SW 1271 (cell line): ENCODE measurements around the gene GPD1L.
"Not testable (repeated sequence)": the region's sequence is repeated elsewhere in the genome, so short reads cannot be mapped to it uniquely, and the experiment has no call there.

Experiments used
- DNase-seq, 2 experiments: peaks; one replicate each; lab custom pipeline; 2025; lab: John Stamatoyannopoulos, UW

GPD1L gene

DNA sequence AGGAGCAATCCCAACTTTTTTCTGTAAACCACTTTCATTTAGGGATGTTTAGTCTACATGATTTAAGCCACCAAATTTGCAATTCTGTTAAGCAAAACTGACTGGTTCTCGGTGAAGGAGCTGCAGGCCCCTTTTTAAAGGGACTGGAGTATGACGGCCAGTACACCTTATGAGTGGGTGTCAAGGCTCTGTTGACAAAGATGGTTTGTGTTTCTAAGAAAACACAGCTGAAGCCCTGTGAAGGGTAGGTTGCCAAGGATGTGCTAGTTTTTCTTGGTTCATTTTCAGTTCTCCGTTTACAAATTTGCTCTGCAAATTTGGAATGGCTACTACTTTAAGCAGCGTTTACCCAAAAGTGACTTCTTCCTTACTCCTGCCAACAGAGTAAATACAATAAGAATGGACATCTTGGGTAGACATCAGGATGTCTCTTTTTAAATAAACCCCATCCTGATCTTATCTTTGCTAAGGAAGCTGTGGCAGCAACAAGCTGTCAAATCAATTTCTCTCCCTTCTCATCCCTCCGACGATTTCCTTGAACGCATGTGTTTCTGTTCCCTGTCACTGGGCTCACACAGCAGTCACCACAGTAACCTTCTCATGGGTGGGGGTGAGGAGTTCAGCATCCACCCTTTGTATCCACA lies 73.8 kb downstream of the GPD1L start:
- DNase-seq, result no peak

DNA sequence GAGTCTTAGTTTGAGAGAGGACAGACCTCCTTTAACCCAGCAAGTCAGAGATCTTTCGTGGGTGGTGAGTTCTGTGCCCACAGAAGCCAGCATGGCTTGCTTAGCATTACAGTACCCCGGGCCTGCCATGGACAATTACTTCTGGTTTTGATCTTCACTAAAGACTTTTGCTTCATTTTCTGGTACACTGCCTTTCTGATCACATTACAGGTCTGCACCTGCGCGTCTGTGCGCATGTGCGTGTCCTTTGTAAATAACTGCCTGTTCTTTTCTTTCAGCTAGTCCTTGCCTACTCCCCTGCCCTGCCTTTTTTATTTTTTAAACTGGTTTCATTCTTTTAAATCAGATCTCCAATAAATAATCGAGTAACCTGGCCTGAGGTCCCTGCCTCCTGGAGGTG lies 74.9 kb downstream of the GPD1L start:
- no peak for DNase-seq

DNA sequence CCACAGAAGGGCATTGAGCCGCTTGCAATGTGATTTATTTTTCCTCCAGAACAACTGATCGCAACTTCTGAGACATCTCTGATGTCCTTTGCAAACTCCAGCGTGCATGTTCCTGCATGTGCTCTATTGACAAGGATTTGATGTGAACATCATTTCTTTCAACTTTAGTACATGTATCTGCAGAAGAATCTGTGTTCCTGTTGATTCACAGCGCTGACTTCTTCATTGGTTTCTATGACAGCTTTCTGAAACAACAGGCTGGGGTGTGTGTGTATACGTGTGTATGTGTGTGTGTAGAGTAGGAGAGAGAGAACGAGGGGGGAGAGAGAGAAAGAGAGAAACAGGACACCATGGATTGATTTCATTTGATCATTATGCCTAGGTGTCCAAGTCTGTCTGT lies 75.4 kb downstream of the GPD1L start:
- no peak for DNase-seq

DNA sequence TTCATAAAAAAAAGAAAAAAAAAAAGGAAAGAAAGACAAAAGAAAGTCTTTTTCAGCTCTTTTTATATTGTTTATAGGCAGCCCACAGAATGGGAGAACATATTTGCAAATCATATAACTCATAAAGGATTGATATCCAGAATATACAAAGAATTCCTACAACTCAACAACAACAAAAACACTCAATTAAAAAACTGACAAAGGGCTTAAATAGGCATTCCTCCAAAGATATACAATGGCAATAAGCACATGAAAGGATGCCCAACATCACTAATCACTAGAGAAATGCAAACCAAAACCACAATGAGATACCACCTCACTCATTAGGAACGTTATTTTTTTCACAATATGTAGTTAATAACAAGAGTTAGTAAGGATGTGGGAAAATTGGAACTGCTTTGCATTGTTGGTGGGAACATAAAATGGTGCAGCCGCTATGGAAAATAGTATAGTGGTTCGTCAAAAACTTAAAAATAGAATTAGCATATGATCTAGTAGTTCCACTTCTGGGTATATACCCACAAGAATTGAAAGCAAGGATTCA lies 77.8 kb downstream of the GPD1L start:
- DNase-seq, result no peak

DNA sequence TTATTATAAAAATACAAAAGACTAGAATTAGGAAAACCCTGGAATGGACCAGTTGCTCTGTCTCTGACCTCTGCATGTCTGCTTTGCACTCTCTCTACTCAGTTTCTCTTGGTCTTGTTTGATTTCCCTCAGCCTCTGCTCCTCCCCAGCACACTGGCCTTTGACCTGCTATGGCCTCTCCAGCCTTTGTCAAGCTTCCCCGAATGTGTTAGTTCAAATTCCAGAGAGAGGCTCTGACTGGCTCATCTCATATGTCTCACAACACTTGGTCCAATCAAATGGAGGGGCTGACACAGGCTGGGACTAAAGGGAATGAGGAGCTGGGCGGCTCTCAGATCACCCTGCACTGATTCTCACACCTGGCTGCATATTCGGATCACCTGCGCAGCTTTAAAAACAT lies 79.7 kb downstream of the GPD1L start:
- no peak for DNase-seq

DNA sequence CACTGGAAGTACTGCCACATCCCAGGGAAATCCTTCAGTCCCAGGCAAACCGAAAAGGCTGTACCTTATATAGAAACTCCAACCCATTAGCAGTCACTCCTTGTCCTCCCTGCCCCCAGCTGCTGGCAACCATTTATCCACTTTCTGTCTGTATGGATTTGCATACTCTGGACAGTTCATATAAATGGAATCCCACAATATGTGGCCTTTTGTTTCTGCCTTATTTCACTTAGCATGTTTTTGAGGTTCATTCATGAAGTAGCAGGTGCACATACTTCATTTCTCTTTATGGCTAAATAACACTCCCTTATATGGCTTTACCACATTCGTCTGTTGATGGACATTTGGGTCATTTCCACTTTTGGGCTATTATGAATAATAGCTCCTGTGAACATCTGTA lies 80.5 kb downstream of the GPD1L start:
- DNase-seq, result no peak

DNA sequence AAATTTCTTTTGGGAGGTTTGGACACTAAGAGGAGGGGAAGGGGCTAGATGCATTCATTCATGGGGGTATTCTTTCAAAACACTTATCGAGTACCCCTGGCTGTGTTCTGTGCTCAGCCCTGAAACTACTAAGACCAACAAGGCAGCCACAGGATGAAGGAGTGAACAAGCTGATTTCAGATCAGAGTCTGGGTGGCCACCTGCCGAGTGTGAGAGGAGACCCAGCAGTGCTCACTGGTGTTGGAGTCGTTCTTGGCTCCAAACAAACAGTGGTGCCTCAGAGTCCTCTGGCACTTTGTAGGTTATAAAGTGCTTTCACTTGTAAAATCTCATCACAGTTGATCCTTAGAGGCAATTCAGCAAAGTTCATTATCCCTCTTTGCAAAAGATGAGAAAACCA lies 83.3 kb downstream of the GPD1L start:
- DNase-seq, result no peak

DNA sequence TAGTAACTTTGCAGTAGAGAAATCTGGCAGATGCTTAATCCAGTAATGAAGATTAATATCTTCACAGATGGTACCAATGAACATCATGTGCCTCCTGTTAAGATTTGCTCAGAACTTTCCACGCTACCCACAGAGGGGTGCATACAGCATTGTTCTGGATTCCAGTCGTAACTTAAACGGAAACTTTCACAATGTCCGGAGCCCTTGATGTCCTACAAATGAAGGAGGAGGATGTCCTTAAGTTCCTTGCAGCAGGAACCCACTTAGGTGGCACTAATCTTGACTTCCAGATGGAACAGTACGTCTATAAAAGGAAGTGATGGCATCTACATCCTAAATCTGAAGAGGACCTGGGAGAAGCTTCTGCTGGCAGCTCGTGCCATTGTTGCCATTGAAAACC lies 84.1 kb downstream of the GPD1L start:
- not testable (repeated sequence) for DNase-seq

DNA sequence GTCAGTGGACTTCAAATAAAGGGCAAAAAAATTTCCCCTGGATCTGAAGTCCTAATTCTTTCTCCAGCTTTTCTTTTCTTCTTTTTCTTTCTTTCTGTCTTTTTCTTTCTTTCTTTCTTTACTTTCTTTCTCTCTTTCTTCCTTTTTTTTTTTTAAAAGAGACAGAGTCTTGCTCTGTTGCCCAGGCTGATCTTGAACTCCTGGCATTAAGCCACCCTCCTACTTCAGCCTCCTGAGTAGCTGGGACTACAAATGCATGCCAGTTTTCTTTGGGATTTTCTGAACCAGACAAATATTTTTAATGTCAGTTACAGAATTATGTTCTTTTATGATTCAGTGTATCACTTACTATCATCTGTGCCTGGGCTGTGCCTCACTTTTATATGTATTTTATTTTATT lies 86.7 kb downstream of the GPD1L start:
- DNase-seq, result no peak

DNA sequence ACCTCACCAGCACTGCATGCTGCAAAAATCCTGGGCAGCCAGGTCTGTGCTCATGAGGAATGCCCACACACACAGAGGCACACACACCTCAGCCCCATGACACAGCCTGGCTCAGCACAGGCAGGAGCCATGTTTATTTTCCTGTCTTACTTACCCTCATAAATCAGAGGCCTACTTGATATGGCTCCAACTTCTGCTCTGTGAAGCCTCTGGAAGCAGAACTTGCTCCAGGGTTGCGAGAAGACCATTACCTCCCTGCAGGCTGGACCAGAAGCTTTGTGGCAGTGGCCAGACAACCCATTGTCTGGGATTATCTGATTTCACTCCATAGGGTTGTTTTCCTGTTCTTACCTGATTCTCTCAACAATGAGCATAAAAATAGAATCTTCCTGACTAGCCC lies 88.2 kb downstream of the GPD1L start:
- DNase-seq, result no peak

DNA sequence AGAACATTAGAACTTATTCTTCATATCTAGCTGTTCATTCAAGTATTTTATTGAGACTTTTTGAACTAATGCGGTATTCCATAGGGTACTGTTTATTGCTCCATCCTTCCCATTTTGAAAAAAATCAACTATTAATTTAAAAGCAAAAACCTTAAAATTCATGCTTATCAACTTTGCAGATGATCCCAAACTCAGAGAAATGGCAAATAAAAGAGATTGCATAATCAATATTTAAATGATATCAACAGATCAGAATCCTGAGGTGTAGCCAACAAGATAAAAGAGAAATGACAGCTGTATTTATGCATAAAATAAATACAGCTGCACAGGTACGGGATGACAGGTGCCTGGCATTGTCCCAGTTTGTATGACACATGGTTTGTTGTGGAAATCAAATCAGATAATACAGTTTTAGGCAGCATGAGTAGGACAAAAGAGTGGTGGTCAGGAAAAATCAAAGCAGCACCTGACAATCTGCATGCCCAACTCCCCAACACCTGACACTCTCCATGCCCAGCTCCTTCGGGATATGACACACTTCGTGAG lies 89.6 kb downstream of the GPD1L start:
- DNase-seq, result no peak

DNA sequence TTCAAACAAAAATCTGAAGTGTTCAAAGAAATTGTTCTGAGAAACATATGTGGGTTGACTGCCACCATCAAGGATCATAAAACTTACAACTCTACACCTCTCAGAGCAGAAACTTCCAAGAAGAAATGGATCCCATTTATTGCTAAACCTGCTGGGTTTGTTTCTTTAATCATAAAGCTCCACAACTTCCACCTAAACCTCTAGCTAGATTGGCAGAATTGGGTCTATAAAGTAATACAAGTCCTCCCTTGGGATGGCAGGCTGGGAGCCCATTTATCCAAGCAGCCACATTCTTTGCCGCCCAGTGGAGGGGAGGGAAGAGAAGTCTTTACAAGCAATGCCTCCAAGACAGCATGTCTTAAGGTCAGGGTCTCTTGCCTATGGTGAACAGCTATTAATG lies 91.6 kb downstream of the GPD1L start:
- no peak for DNase-seq

DNA sequence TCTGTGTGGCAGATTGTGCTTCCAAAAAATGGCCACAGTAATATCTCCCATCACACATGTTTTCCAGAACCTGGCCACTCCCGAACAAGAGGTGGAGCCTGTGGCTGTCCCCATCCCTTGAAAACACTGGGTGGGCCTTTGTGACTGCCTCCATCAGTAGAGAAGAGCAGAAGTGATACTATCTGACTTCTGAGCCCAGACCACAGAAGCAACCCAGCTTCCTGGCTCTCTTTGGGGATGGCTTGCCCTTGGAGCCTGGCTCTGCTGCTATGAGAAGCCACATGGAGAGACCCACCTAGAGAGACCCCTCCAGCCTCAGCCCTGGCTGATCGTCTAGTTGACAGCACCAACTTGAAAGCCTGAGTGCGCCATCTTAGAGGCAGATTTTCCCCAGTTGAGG lies 92.3 kb downstream of the GPD1L start:
- DNase-seq, result no peak

DNA sequence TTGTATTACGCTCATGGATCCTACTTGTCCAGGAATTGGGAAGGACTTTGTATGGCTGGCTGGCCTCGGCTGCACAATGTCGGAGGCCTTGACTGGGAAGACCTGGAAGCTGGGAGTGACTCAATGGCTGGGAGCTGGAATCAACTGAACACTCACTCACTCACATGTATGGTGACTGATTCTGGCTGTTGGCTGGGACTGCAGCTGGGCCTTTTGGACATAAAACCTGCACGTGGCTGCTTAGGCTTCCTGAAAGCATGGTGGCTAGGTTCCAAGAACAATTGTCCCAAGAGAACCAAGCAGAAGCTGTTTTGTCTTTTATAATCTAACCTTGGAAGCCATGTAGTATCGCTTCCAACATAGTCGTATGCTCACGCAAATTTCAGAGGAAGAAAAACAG lies 94.1 kb downstream of the GPD1L start:
- no peak for DNase-seq

DNA sequence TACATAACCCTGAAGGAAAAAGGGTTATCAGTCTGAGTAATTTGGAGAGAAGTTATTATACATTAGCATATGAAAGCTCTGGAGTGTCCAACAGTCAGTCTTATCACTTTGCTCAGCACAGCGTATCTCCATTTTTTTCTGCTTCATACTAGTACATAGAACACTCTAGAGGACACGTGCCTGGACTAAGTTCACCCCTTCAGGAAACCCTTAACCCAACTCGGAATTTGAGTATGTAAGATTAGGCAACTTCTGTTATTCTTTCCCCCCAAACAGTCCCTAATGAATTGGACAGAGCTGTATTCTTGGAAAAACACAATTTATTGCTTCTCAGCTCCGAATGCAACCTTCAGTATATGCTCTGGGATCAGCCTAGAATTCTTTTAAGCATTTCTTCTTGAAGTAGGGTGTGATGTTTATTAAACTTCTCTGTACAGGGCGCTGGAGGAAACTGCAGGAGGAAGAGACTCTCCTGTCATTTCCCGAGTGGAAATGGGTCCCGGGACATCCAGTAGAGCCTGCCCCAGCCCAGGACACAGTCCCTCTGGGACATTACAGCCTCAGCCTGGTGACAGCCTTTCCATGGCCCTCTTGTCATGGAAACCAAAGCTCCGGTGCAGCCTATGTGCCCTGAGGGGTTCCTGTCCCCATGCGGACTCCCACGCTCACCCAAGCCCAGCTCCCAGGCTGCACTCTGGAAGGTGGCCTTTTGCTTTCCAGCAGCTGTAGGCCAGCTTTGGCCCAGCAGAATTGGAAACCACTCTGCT lies 94.8 kb downstream of the GPD1L start:
- no peak for DNase-seq

DNA sequence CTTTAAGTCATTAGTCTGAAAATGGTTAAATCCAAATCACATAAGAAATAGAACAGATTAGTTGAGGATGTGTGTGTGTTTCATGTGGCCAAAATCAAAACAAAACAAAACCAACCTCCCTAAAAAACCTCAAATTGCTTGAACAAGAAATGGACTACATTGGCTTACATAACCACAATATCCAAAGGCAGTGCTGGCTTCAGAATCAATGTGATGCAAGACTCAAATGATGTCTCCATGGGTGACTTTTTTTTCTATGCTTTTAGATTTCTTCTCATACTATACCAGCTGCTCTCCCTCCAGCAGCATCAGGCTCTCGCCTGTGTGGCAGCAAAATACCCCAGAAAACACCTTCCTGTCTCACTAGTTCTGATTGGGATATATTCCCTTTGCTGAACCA lies 96.1 kb downstream of the GPD1L start:
- DNase-seq, result no peak

DNA sequence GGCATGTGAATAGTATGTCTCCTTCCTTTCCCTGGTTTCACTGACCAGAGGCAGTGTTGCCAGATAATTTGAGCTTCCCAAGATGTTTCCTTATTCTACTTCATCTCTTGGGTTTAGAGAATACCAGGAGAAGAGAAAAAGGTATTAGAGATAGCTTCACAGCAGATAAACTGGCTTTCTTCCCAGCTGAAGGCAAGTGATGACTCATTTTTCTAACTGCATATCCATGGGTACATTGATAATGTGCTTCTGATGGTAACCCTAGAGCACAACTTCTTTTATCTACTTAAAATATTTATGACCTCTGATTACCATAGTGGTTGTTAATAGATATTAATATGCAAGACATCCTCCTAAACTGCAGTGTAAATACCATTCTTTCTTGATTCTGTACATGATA lies 97.4 kb downstream of the GPD1L start:
- DNase-seq, result no peak

DNA sequence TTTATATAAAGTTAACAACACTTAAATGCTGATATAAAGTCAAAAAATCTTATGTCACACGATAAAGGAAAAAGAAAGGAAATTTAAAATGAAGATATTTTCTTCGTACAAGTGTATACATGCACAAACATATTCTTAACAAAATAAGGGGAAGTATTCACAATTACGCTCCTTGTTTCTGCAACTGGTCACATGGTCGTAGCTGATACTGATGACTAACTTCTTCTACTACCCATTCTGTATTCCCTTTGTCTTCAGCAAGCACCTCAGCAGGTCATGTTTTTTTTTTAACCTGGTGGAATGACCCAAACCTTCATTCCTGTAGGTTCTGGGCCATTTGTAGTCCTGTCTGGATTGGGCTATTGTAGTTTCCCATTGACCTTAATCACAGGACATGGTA lies 102.0 kb downstream of the GPD1L start:
- no peak for DNase-seq

DNA sequence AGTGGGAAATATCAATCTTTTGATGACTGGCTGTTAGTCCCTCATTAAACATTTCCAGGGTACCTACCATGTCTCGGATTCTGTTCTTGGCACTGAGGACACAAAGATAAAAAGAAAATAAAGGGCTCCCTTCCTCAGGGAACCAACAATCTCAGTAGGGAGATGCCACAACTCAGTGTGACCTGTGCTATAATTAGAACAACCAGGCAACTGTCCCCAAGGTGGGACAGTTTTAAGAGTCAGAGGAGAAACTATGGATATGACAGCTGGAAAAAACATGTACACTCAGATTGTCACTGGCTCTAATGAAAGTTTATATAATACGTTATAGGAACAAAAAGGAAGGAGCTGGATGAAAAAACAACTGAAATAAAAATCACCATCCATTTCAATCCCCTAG lies 108.8 kb downstream of the GPD1L start:
- DNase-seq, result no peak

DNA sequence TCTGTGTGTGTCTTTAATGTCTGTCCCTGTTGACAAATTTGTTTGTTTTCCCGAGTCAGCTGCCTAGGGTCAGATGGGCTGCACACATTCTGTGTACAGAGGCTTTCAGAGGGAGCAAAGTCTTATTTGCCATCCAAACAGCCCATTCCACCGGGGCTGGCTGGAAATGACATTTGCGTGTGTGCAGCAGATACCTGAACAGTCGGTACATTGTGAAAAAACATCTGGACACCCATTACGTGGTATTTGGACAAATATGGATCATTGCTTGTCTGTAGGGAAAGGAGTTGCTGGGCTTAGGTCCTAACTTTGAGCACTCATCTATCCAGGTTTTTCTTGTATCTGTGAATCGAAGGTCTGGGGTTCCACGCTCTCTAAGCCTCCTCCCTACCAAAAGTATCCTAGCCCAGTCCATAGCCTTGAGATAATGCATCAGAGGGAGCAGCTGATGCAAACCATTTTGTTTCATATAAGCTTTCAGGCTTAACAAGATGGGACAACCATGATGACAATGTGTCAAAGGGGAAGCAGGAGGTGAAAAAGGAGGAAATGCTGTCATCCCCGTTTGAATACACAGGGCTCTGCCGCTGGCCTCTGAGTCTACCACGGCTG lies 109.9 kb downstream of the GPD1L start:
- DNase-seq, result no peak

DNA sequence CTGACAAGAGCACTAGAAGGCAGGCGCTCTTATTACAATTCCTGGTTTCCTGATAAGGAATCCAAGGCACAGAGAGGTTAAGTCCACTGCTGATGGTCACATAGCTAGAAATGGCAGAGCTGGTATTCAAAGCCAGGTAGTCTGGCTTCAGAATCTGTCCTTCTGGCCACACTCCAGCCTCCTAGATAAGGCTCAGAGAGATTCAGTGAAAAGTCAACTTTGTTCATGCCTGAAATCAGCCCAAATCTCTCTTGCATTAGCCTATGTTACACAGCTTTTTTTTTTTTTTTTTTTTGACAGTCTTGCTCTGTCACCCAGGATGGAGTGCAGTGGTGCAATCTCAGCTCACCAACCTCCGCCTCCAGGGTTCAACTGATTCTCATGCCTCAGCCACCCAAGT lies 110.9 kb downstream of the GPD1L start:
- no peak for DNase-seq
